Cardiac muscle cell (in vitro differentiated cells and primary cell): ENCODE measurements around the gene KRT77. TPM values are rescaled to one million over a fixed set of nuclear protein-coding genes. Genes with fewer than 3 reads are reported as not detected.

Experiments used
- DNase-seq, 2 donors: peaks; one replicate each; pipeline versions ENCODE4 v3.0.0 to v3.0.0-alpha.2; 2010 to 2017; ENCODE audit warnings: low read depth in 1 of 2, low spot score in 1 of 2
- H3K27ac ChIP-seq: fragments of 200-600 bp; sonication (generic); 2 replicates; pipeline ENCODE4 v1.5.1; 2016
- H3K27me3 ChIP-seq: fragments of 200-600 bp; sonication (generic); 2 replicates; pipeline ENCODE4 v1.6.0; 2016; ENCODE audit warnings: control low read depth
- H3K36me3 ChIP-seq: fragments of 200-600 bp; sonication (generic); 2 replicates; pipeline ENCODE4 v1.5.1; 2016; ENCODE audit warnings: control low read depth
- H3K4me1 ChIP-seq: fragments of 200-600 bp; sonication (generic); 2 replicates; pipeline ENCODE4 v1.8.1; 2017; ENCODE audit warnings: low read depth, mild to moderate bottlenecking, mixed run types
- H3K4me3 ChIP-seq: fragments of 200-600 bp; sonication (generic); 2 replicates; pipeline ENCODE4 v1.5.1; 2016; ENCODE audit warnings: mild to moderate bottlenecking
- H3K9me3 ChIP-seq: fragments of 200-600 bp; sonication (generic); 2 replicates; pipeline ENCODE4 v1.5.1; 2017; ENCODE audit warnings: low read depth, mild to moderate bottlenecking, control low read depth
- polyA plus RNA-seq: library from polyadenylated mRNA; unstranded; fragments of >200 nt; fragmentation: Nextera tagmentation; extraction: Ambion mirVana; gene quantifications from 2 replicates; pipeline ENCODE4 v1.2.1, GENCODE V29; 2016
- total RNA-seq: library from RNA; depleted of rRNA; stranded (reverse); fragments of >200 nt; gene quantifications from 2 replicates; pipeline ENCODE4 v1.2.3, GENCODE V29; 2016
- TF ChIP-seq, protein P1 (sequence below): IDR thresholded peaks from 2 replicates; pipeline ENCODE4 v1.5.1; 2012; ENCODE audit warnings: low read depth, mild to moderate bottlenecking, low read length

Gene KRT77
- total and polyA plus RNA-seq, 2 experiments from 2014 or later: not detected

DNA sequence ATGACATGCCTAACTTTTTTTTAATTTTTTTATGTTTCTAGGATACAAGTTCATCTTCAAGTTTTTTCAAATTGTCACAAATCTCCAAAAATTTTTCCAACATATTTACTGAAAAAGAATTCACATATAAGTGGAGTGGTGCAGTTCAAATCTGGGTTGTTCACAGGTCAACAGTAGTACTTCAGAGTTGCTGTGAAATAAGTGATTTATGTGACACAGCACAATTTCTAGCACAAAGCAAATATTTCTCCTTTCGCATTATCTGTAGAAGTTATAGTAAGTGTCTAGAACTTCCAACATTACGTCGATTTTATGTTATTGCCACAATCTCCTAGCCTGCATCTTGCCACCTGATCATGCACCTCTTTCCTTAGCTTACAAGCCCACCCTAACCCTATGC, 41.7 kb downstream of the KRT77 start:
- Histone ChIP-seq H3K4me3 (no peak overlapping the region), H3K9me3 (no peaks in the 10 kb centered on the region), H3K27me3 (peaks cover 28% of the 10 kb centered on the region), H3K4me1 (no peaks in the 10 kb centered on the region), H3K36me3 (no peaks in the 10 kb centered on the region), H3K27ac (no peak overlapping the region)
- DNase-seq: no peak
- TF ChIP-seq, protein P1, sequence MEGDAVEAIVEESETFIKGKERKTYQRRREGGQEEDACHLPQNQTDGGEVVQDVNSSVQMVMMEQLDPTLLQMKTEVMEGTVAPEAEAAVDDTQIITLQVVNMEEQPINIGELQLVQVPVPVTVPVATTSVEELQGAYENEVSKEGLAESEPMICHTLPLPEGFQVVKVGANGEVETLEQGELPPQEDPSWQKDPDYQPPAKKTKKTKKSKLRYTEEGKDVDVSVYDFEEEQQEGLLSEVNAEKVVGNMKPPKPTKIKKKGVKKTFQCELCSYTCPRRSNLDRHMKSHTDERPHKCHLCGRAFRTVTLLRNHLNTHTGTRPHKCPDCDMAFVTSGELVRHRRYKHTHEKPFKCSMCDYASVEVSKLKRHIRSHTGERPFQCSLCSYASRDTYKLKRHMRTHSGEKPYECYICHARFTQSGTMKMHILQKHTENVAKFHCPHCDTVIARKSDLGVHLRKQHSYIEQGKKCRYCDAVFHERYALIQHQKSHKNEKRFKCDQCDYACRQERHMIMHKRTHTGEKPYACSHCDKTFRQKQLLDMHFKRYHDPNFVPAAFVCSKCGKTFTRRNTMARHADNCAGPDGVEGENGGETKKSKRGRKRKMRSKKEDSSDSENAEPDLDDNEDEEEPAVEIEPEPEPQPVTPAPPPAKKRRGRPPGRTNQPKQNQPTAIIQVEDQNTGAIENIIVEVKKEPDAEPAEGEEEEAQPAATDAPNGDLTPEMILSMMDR: no peak

DNA sequence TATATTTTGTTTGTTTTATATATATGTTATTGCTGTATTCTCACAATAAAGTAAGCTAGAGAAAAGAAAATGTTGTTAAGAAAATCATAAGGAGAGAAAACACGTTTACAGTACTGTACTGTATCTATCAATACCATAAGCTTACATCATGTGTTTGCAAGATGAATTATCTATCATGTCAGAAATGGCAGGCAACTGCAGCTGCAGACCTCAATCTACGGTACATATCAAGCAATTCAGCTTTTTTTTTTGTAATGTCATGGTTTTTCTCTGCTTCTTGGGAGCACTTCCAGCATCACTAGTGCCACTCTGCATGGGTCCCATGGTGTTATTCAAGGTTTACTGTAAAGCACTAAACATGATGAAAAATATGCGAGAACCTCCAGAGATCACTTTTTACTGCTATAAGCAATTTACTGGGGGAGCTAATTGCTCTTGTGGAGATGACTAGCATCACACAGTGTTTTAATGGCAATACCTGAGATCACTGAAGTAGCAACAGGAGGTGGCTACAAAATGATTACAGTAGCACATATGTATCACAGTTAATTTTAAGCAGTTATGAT, 42.3 kb downstream of the KRT77 start:
- no peaks in the 10 kb centered on the region for H3K36me3 ChIP-seq
- DNase-seq: no peak
- H3K4me1 ChIP-seq: no peaks in the 10 kb centered on the region
- H3K4me3 ChIP-seq: no peak overlapping the region
- H3K27me3 ChIP-seq: peaks cover 22% of the 10 kb centered on the region
- no peak overlapping the region for H3K27ac ChIP-seq
- TF ChIP-seq, protein P1: no peak
- H3K9me3 ChIP-seq: no peaks in the 10 kb centered on the region

DNA sequence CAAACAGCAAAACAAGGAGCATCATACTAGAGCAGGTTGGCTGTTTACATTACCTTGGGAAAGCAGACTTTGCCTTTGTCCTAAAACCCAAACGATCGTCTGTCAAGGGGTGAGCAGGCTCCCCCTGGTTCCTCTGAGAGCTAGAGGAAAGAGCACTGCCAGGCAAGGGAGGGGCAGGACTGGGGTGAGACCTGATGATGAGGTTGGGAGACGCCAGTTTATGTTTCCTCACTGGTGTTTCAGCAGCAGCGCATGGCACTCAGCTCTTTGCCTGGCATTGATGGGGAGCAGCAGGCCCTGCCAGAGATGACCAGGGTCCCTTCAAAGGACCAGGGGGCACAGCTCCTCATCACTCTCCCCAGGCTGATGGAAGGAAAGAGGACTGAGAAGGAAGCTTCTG, 43.4 kb downstream of the KRT77 start:
- peaks cover 21% of the 10 kb centered on the region for H3K27me3 ChIP-seq

DNA sequence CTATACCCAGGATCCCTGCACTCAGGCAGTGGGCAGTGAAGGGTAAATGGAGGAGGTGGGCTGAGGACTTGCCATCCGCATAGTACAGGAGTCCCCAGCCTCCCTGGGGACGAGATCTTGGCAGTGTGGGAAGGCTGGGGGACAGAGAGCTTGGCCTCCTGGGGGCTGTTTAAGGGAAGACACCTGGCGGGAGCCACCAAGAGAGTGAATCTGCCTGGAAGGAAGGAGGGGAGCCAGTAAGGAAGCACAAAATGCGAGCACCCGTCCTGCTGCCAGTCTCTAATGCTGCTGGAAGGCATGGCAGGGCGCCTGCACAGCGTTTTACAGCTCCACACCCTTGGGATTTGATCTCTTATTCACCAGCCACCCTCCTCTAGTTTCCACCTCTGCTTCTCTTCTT, 43.9 kb downstream of the KRT77 start:
- Histone ChIP-seq H3K4me1 (peaks cover 4% of the 10 kb centered on the region), H3K4me3 (no peak overlapping the region), H3K27me3 (peaks cover 25% of the 10 kb centered on the region), H3K27ac (no peak overlapping the region), H3K36me3 (no peaks in the 10 kb centered on the region), H3K9me3 (no peaks in the 10 kb centered on the region)
- DNase-seq: no peak
- TF ChIP-seq, protein P1: no peak

More for the DNA sequence above, 43.4 kb downstream of the KRT77 start:
- no peak for DNase-seq
- H3K9me3 ChIP-seq: no peaks in the 10 kb centered on the region
- H3K36me3 ChIP-seq: no peaks in the 10 kb centered on the region
- no peak overlapping the region for H3K4me3 ChIP-seq
- TF ChIP-seq, protein P1: no peak
- H3K4me1 ChIP-seq: peaks cover 4% of the 10 kb centered on the region
- H3K27ac ChIP-seq: no peak overlapping the region

DNA sequence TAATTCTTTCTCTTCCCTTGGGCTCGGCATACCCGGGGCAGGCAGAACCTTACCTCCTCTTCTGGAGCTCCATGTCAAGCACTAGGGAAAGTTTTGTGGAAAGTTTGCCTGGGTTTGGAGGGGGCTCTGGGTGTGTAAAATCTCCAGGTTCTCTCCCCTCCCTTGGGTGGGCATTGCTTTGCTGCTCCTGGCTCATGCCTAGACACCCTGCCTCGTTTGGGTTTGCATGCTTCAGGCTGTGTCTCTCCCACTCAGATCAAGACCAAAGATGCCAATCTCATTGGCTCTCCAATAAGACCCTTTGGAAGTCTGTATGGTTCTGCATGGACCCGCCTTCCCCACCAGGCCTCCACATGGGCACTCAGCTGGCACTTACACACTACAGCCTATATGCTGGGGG, 45.1 kb downstream of the KRT77 start:
- no peak overlapping the region for H3K27ac ChIP-seq
- no peak for DNase-seq
- H3K36me3 ChIP-seq: no peaks in the 10 kb centered on the region
- peaks cover 26% of the 10 kb centered on the region for H3K27me3 ChIP-seq
- peaks cover 4% of the 10 kb centered on the region for H3K4me1 ChIP-seq
- no peak overlapping the region for H3K4me3 ChIP-seq
- no peaks in the 10 kb centered on the region for H3K9me3 ChIP-seq
- TF ChIP-seq, protein P1: no peak
